ENCODE data around the gene MYH14. TPM values are rescaled to one million over a fixed set of nuclear protein-coding genes. Genes with fewer than 3 reads are reported as not detected.

Gene MYH14
- total and polyA plus RNA-seq, 2 of the 13 experiments (the other 11 are each of a cell fraction or from before 2014, with no cell fraction given): 5.5 to 5.8 TPM

- TF ChIP-seq, protein P1, sequence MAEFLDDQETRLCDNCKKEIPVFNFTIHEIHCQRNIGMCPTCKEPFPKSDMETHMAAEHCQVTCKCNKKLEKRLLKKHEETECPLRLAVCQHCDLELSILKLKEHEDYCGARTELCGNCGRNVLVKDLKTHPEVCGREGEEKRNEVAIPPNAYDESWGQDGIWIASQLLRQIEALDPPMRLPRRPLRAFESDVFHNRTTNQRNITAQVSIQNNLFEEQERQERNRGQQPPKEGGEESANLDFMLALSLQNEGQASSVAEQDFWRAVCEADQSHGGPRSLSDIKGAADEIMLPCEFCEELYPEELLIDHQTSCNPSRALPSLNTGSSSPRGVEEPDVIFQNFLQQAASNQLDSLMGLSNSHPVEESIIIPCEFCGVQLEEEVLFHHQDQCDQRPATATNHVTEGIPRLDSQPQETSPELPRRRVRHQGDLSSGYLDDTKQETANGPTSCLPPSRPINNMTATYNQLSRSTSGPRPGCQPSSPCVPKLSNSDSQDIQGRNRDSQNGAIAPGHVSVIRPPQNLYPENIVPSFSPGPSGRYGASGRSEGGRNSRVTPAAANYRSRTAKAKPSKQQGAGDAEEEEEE (CRISPR knock-in tag; IDR thresholded peaks at IDR 0.05; ENCODE audit: borderline replicate concordance): no peak
- TF ChIP-seq MYC (CRISPR knock-in tag; IDR thresholded peaks at IDR 0.05; ENCODE audit: borderline replicate concordance) (no peak; the same call in 1 of the 2 replicates), ZNF687 (CRISPR knock-in tag; IDR thresholded peaks at IDR 0.05) (peak; percentile 39; the same call in 1 of the 2 replicates), ZSCAN12 (CRISPR knock-in tag; IDR thresholded peaks at IDR 0.05) (no peak), RBM39 (IDR thresholded peaks at IDR 0.05; ENCODE audit: low read depth, low read length, poor library complexity, severe bottlenecking) (no peak), MED8 (CRISPR knock-in tag; IDR thresholded peaks at IDR 0.05; ENCODE audit: insufficient replicate concordance) (peak; percentile 23), ZNF891 (CRISPR knock-in tag; IDR thresholded peaks at IDR 0.05) (no peak), FOXK2 (IDR thresholded peaks at IDR 0.05) (no peak), SAP130 (CRISPR knock-in tag; IDR thresholded peaks at IDR 0.05; ENCODE audit: low read depth) (no peak), TCF12 (IDR thresholded peaks at IDR 0.05) (no peak), TCF12 (CRISPR knock-in tag; IDR thresholded peaks at IDR 0.05) (no peak), ZMYM3 (CRISPR knock-in tag; IDR thresholded peaks at IDR 0.05) (peak; percentile 90), AKAP8 (CRISPR knock-in tag; IDR thresholded peaks at IDR 0.05) (no peak)
- TF ChIP-seq, protein P2, sequence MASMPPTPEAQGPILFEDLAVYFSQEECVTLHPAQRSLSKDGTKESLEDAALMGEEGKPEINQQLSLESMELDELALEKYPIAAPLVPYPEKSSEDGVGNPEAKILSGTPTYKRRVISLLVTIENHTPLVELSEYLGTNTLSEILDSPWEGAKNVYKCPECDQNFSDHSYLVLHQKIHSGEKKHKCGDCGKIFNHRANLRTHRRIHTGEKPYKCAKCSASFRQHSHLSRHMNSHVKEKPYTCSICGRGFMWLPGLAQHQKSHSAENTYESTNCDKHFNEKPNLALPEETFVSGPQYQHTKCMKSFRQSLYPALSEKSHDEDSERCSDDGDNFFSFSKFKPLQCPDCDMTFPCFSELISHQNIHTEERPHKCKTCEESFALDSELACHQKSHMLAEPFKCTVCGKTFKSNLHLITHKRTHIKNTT (CRISPR knock-in tag; IDR thresholded peaks at IDR 0.05): no peak
- TF ChIP-seq, protein P3, sequence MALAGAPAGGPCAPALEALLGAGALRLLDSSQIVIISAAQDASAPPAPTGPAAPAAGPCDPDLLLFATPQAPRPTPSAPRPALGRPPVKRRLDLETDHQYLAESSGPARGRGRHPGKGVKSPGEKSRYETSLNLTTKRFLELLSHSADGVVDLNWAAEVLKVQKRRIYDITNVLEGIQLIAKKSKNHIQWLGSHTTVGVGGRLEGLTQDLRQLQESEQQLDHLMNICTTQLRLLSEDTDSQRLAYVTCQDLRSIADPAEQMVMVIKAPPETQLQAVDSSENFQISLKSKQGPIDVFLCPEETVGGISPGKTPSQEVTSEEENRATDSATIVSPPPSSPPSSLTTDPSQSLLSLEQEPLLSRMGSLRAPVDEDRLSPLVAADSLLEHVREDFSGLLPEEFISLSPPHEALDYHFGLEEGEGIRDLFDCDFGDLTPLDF (CRISPR knock-in tag; IDR thresholded peaks at IDR 0.05): no peak
- TF ChIP-seq, protein P4, sequence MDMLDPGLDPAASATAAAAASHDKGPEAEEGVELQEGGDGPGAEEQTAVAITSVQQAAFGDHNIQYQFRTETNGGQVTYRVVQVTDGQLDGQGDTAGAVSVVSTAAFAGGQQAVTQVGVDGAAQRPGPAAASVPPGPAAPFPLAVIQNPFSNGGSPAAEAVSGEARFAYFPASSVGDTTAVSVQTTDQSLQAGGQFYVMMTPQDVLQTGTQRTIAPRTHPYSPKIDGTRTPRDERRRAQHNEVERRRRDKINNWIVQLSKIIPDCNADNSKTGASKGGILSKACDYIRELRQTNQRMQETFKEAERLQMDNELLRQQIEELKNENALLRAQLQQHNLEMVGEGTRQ (IDR thresholded peaks at IDR 0.05; ENCODE audit: low read depth, low read length): no peak
- TF ChIP-seq, protein P4 (CRISPR knock-in tag; IDR thresholded peaks at IDR 0.05; ENCODE audit: borderline replicate concordance): no peak
Observed at GRCh38 chr19:50258918-50259372, 55.5 kb downstream of the MYH14 start (continued).
